GM19193 (cell line): ENCODE data around the gene PSMB2.

Experiments used
- POLR2A ChIP-seq: IDR thresholded peaks from 4 replicates; pipeline ENCODE4 v1.6.1; 2011; ENCODE audit not compliant: insufficient read depth, insufficient read length; ENCODE audit errors: extremely low read depth

PSMB2 gene

GRCh38 chr1:35589516-35590427, 51.6 kb downstream of the PSMB2 start:
- TF ChIP-seq POLR2A = no peak

GRCh38 chr1:35588197-35588910, 53.0 kb downstream of the PSMB2 start:
- TF ChIP-seq POLR2A = no peak

DNA sequence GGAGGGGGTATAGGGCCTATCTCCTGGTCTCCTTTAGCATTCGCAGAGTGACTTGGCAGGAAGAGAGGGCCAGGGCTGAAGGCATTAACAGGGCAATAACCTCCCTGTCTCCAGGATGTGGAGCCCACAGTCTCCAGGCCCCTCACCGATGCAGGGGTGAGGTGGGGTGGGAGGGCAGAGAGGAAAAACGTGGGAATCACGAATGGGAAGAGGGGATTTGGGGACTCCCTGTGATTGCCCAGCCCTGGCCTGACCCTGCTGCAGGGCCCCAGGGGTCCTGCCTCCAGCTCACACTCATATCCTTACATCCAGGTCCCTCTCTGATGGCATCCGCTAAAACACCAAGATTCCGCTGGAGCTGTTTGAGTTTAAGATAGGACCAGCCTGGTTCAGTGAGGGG, 53.6 kb downstream of the PSMB2 start:
- no peak for TF ChIP-seq POLR2A

GRCh38 chr1:35586808-35587207, 54.5 kb downstream of the PSMB2 start:
- TF ChIP-seq POLR2A = no peak

- TF ChIP-seq POLR2A = no peak
Measured at GRCh38 chr1:35585281-35585680, 56.0 kb downstream of the PSMB2 start.

DNA sequence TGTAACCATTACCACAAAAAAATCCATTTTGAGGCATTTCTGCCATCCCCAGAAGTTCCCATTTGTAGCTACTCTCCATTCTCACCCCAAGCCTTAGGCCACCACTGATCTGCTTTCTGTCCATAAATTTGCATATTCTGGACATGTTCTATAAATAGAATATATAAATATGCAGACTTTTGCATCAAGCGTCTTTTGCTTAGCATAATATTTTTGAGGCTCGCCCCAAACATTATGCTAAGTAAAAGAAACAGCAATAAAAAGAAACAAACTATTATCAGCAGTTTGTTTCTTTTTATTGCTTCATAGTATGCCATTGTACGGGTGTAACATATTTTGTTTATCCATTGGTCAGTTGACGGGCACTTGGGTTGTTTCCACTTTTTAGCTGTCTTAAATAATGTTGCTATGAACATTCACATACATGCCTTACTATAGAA, 60.4 kb downstream of the PSMB2 start:
- no peak for TF ChIP-seq POLR2A

DNA sequence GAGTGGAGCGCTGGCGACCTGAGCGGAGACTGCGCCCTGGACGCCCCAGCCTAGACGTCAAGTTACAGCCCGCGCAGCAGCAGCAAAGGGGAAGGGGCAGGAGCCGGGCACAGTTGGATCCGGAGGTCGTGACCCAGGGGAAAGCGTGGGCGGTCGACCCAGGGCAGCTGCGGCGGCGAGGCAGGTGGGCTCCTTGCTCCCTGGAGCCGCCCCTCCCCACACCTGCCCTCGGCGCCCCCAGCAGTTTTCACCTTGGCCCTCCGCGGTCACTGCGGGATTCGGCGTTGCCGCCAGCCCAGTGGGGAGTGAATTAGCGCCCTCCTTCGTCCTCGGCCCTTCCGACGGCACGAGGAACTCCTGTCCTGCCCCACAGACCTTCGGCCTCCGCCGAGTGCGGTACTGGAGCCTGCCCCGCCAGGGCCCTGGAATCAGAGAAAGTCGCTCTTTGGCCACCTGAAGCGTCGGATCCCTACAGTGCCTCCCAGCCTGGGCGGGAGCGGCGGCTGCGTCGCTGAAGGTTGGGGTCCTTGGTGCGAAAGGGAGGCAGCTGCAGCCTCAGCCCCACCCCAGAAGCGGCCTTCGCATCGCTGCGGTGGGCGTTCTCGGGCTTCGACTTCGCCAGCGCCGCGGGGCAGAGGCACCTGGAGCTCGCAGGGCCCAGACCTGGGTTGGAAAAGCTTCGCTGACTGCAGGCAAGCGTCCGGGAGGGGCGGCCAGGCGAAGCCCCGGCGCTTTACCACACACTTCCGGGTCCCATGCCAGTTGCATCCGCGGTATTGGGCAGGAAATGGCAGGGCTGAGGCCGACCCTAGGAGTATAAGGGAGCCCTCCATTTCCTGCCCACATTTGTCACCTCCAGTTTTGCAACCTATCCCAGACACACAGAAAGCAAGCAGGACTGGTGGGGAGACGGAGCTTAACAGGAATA, 64.0 kb downstream of the PSMB2 start:
- peak; percentile 61 for TF ChIP-seq POLR2A

DNA sequence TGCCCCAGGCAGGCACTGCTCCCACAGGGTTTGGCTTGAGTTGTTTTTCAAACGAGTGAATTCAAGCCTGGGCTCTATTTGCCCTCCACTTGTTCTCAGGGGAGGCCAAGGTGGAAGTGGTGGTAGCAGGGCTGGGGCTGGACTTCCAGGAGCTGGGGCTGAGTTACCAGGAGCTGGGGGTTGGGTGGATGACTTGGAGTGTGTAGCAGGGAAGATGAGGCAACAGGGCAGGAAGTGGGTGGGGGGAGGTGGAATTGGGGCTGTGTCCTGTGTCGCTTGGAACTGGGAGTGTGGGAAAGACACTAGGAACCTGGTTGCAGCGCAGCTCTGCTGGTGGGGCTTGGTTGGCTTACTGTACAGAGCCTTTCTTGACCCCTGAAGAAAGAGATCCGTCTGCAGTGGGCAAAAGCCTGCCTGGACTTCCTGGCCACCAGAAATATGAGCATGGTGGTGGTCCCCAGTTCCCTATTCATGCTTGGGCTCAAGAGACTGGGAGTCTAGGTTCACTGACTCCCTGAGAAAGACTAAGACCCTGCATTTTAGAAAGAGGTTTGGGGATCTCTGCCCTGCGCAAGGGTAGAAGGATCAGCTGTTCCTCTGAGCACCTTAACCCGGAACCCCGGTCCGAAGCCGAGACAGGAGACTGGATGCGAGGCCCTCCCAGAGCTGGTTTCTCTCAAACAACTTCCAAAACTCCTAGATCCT, 65.1 kb downstream of the PSMB2 start:
- TF ChIP-seq POLR2A = no peak

DNA sequence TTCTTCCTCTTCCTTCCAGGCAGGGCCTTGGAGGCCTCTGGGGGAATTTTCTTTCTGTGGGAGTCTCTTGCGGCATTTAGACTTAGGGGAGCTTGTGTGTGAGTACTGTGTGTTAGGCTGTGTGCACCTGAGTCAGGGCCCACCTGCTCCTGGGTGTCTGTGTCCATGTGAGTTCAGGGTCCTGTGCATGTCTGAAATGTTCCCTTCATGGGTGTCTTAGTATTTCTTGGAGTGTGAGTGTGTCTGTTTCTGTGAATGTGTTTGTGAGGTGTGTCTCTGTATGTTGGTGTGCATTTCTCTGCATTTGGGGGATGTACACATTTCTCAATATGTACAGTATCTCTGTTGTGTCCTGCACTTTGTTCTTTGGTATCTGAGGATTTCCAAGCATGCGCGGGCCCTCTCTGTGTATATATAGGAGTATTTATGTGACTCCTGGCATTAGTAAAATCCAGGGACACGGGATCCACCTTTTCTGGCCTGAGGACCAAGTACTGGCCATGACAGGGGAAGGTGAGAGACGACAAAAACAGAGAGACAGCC, 65.8 kb downstream of the PSMB2 start:
- no peak for TF ChIP-seq POLR2A

DNA sequence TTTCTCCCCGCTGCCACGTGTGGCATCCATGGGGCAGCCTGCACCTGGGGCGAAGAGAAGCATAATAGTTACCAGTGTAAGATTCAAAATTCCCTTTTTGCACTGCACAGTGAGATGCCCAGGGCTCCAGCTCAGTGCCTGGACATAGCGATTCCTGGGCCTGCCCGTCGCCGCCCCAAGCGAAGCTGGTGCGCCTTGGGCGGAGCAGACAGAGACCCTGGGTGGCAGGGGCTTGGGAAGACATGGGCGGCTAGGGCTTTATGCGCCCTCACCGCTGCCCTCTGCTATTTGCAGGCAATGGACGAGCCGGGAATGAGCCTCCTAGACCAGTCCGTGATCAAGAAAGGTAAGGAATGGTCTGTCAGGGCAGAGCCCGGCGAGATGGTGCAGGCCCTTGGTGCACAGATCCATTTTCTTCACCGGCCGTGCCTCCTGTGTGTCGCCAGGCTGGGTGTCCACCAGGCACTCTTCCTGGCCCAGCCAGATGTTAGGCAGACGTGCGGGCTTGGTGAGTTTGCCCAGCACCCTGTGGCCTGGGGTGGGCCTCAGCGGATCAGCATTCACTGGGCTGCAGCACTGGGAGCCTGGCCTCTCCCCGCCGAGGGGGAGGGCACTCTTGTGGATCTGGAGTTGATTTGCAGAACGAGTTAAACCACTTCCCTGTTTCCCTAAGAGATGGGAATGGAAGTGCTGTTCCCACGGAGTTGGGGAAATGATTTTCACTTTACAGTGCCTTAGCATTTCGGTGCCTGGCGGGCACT, 66.5 kb downstream of the PSMB2 start:
- no peak for TF ChIP-seq POLR2A

GRCh38 chr1:35574125-35574654, 67.1 kb downstream of the PSMB2 start:
- no peak for TF ChIP-seq POLR2A

GRCh38 chr1:35573198-35574124, 67.9 kb downstream of the PSMB2 start, which contains the start of gene TFAP2E:
TFAP2E (plus strand) TSS chr1:35573314; CDS start chr1:35573578, 264 bp downstream.
- TF ChIP-seq POLR2A = no peak

DNA sequence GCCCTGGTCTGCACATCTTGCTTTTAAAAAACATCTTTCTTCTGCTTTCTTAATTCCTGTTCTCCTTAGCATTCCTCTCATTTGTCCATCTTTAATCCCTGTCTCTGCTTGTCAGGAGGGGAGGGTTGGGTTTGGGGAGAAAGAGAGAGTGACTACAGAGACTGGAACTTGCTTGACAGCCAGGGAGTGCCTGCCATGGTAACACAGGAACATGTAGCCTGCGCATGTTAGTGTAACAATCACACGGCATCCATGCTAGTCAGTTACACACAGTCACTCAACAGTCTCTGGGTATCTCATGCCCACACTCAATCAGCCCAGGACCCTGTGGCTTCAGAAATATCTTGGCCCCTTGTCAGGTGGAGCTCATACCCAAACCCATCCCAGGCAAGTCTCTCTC, 69.0 kb downstream of the PSMB2 start:
- TF ChIP-seq POLR2A = no peak

DNA sequence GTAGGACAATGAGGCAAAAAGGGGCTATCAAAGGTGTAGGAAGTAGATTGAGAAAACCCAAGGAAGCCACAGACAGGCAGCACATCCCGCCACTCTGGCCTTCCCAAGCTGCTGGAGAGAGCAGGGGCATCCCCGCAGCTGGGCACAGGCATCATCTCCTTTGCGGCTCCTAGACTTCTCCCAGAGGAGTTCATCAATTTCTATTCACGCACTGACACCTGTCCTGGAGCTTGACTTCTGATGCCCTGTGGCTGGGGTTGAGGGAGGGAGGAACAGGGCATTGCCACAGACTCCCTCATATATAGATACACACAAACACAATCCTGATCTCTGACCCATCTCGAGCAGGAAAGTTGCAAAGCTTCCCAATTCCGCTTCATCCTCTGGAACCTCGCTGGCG, 70.1 kb downstream of the PSMB2 start:
- TF ChIP-seq POLR2A = no peak
